ENCODE measurements around the gene TENM3.

GRCh38 chr4:182328505-182328904, 85.3 kb downstream of the TENM3 start:
- TF ChIP-seq, protein P1, sequence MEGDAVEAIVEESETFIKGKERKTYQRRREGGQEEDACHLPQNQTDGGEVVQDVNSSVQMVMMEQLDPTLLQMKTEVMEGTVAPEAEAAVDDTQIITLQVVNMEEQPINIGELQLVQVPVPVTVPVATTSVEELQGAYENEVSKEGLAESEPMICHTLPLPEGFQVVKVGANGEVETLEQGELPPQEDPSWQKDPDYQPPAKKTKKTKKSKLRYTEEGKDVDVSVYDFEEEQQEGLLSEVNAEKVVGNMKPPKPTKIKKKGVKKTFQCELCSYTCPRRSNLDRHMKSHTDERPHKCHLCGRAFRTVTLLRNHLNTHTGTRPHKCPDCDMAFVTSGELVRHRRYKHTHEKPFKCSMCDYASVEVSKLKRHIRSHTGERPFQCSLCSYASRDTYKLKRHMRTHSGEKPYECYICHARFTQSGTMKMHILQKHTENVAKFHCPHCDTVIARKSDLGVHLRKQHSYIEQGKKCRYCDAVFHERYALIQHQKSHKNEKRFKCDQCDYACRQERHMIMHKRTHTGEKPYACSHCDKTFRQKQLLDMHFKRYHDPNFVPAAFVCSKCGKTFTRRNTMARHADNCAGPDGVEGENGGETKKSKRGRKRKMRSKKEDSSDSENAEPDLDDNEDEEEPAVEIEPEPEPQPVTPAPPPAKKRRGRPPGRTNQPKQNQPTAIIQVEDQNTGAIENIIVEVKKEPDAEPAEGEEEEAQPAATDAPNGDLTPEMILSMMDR (conservative IDR thresholded peaks at IDR 0.05; ENCODE audit: low read depth, low read length), result no peak
- TF ChIP-seq EZH2 (IDR thresholded peaks at IDR 0.05; ENCODE audit: low read length, unreplicated experiment), result no peak
